HG03558 (cell line): ENCODE data around the gene PVALEF.
A peak's percentile ranks its signal among the peaks of the same experiment; 100 is the strongest.
"Not testable (repeated sequence)": the region's sequence is repeated elsewhere in the genome, so short reads cannot be mapped to it uniquely, and the experiment has no call there.

Source experiments
- ATAC-seq: cut with Tn5 transposase; IDR thresholded peaks from one replicate; pipeline ENCODE4 v1.9.1; 2021; ENCODE audit warnings: moderate number of reproducible peaks; ENCODE audit not compliant: unreplicated experiment; ENCODE audit errors: extremely low read depth

The PVALEF gene

GRCh38 chr17:81210466-81210865 lies 45.2 kb downstream of the PVALEF start:
- ATAC-seq: no peak

- ATAC-seq: no peak
These were observed 45.6 kb downstream of the PVALEF start for GRCh38 chr17:81210868-81211267.

- ATAC-seq: no peak
These were observed 47.1 kb downstream of the PVALEF start for GRCh38 chr17:81212365-81212764.

- no peak for ATAC-seq
These were observed 48.7 kb downstream of the PVALEF start for GRCh38 chr17:81213978-81214377.

GRCh38 chr17:81217491-81217890 lies 52.2 kb downstream of the PVALEF start:
- ATAC-seq: no peak

GRCh38 chr17:81218459-81218858 lies 53.2 kb downstream of the PVALEF start:
- ATAC-seq: no peak

GRCh38 chr17:81218991-81219390 lies 53.7 kb downstream of the PVALEF start:
- no peak for ATAC-seq

GRCh38 chr17:81219476-81220180 lies 54.3 kb downstream of the PVALEF start:
- no peak for ATAC-seq

- ATAC-seq: no peak
These were observed 56.1 kb downstream of the PVALEF start for GRCh38 chr17:81221371-81221841.

GRCh38 chr17:81221842-81222619 lies 56.7 kb downstream of the PVALEF start:
- no peak for ATAC-seq

- no peak for ATAC-seq
These were observed 57.3 kb downstream of the PVALEF start for GRCh38 chr17:81222620-81222905.

GRCh38 chr17:81222906-81223761 lies 57.8 kb downstream of the PVALEF start, which contains the start of gene CEP131:
Gene CEP131, minus strand, starts transcription at chr17:81222965. Its CDS starts 2,909 bp downstream, at chr17:81220056.
- peak; percentile 81 for ATAC-seq

- no peak for ATAC-seq
These were observed 58.4 kb downstream of the PVALEF start for GRCh38 chr17:81223762-81224130.

- ATAC-seq: not testable (repeated sequence)
These were observed 62.3 kb downstream of the PVALEF start for GRCh38 chr17:81227630-81228029.

GRCh38 chr17:81228420-81228819 lies 63.1 kb downstream of the PVALEF start:
- no peak for ATAC-seq

- no peak for ATAC-seq
These were observed 63.7 kb downstream of the PVALEF start for GRCh38 chr17:81228834-81229665.

GRCh38 chr17:81229666-81229920 lies 64.3 kb downstream of the PVALEF start:
- no peak for ATAC-seq

GRCh38 chr17:81230043-81230820 lies 64.9 kb downstream of the PVALEF start:
- ATAC-seq: no peak

GRCh38 chr17:81231121-81231645 lies 65.9 kb downstream of the PVALEF start:
- no peak for ATAC-seq
